PFSK-1 (cell line): Measurements from ENCODE around the gene GNAO1.

ENCODE experiments used
- FOXP2 ChIP-seq: optimal IDR thresholded peaks from 2 replicates; pipeline ENCODE3; 2011; ENCODE audit warnings: borderline replicate concordance, control low read depth, inconsistent platforms; ENCODE audit not compliant: insufficient read depth; ENCODE audit errors: extremely low read length, extremely low read depth
- POLR2AphosphoS5 ChIP-seq: IDR thresholded peaks from 2 replicates; pipeline ENCODE4 v1.6.1; 2012; ENCODE audit warnings: low read depth, mild to moderate bottlenecking, control low read depth, low read length, moderate library complexity
- SIN3A ChIP-seq: IDR thresholded peaks from 2 replicates; pipeline ENCODE4 v1.6.1; 2012; ENCODE audit warnings: mild to moderate bottlenecking, low read length, moderate library complexity, borderline replicate concordance; ENCODE audit not compliant: insufficient read depth
- TAF1 ChIP-seq: IDR thresholded peaks from 2 replicates; pipeline ENCODE4 v1.6.1; 2012; ENCODE audit warnings: low read length, control low read depth, borderline replicate concordance; ENCODE audit not compliant: insufficient read depth
- TF ChIP-seq, protein P1 (sequence below), 2 experiments: IDR thresholded peaks; 2 replicates each; pipeline versions ENCODE4 v1.6.1 to v1.8.0; 2011 to 2012; ENCODE audit warnings: low read depth in 2 of 2, low read length in 2 of 2, control low read depth in 1 of 2, inconsistent platforms in 1 of 2, mild to moderate bottlenecking in 1 of 2, moderate library complexity in 1 of 2; ENCODE audit not compliant: insufficient read depth in 1 of 2

GNAO1 gene

DNA sequence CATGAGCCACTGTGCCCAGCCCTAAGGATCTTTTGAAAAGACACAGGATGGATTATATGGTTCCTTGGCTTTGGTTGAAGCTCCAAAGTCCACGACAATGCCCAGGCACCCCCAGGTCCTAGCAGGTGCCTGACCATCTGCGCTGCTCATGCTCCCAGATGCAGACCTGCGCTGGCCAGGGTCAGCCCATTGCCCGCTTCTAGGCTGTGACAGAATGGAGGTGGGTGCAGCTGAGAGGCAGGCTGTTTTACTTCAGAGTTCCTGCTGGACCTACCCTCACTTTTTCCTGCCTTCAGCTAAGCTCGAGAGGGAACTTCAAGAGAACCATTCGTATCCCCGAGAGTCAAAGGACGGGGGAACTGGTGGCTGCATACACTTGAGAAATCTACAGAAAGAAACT, 173.6 kb downstream of the GNAO1 start:
- TF ChIP-seq, protein P1, sequence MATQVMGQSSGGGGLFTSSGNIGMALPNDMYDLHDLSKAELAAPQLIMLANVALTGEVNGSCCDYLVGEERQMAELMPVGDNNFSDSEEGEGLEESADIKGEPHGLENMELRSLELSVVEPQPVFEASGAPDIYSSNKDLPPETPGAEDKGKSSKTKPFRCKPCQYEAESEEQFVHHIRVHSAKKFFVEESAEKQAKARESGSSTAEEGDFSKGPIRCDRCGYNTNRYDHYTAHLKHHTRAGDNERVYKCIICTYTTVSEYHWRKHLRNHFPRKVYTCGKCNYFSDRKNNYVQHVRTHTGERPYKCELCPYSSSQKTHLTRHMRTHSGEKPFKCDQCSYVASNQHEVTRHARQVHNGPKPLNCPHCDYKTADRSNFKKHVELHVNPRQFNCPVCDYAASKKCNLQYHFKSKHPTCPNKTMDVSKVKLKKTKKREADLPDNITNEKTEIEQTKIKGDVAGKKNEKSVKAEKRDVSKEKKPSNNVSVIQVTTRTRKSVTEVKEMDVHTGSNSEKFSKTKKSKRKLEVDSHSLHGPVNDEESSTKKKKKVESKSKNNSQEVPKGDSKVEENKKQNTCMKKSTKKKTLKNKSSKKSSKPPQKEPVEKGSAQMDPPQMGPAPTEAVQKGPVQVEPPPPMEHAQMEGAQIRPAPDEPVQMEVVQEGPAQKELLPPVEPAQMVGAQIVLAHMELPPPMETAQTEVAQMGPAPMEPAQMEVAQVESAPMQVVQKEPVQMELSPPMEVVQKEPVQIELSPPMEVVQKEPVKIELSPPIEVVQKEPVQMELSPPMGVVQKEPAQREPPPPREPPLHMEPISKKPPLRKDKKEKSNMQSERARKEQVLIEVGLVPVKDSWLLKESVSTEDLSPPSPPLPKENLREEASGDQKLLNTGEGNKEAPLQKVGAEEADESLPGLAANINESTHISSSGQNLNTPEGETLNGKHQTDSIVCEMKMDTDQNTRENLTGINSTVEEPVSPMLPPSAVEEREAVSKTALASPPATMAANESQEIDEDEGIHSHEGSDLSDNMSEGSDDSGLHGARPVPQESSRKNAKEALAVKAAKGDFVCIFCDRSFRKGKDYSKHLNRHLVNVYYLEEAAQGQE (IDR thresholded peaks at IDR 0.05; ENCODE audit: insufficient read depth in 1 of 2, low read depth in 2 of 2, low read length in 2 of 2) = no peak
- no peak for TF ChIP-seq TAF1
- no peak for TF ChIP-seq POLR2AphosphoS5

DNA sequence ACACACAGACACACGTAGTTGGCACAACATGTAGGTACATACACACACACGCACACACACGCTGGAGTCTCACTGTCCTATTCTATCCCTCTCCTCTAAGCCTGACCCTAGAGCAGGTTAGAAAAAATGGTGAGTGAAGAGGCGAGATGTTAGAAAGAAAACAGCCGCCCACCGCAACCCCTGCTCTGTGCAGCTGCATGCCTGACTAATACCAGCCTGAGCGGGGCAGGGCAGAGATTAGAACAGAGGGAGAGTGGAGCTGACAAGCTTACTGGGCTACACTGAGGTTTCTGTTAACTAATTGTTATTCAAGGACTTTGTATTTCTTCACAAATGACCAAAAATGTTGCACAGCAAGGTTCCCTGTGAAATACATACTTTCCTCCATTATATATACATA, 174.3 kb downstream of the GNAO1 start:
- TF ChIP-seq SIN3A = no peak

DNA sequence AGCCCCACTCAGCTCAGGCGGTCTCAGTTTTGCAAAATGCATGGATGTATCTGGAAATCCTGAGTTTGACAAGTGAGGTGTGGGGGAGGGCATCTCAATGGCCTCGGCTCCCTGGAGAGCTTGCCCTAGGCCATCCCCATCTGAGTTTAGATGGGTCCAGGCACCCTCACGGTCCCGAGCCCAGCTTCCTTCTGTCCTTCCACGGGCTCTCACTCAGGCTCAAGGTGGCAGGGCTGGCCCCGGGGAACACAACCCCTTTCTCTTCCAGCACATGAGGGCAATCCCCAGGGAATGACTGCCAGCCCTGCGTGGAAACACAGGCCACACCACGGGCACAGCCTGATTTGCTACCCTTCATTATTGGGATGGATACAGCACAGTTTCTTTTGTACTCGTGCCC, 175.7 kb downstream of the GNAO1 start:
- TF ChIP-seq, protein P1 (IDR thresholded peaks at IDR 0.05; ENCODE audit: insufficient read depth in 1 of 2, low read depth in 2 of 2, low read length in 2 of 2) = no peak
- no peak for TF ChIP-seq FOXP2
- TF ChIP-seq SIN3A = no peak
- TF ChIP-seq TAF1 = no peak
- TF ChIP-seq POLR2AphosphoS5 = no peak

DNA sequence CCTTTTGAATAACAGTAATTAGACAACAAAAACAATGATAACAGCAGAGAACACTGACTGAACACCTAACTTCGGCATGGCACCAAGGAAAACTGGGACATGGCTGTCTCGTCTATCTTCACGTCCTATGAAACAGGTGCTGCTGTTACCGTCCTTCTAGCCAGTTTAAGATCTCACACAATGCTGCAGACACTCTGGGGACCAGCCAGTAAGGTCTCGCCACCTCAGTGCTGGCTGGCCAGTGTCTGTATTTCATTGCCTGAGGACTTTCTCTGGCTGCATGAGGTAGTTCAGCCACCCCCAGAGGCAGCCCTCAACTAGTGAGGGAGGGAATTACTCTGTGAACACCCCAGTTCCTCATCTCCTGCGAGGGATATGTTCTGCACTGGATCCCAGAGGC, 176.5 kb downstream of the GNAO1 start:
- TF ChIP-seq TAF1 (no peak), FOXP2 (no peak)

DNA sequence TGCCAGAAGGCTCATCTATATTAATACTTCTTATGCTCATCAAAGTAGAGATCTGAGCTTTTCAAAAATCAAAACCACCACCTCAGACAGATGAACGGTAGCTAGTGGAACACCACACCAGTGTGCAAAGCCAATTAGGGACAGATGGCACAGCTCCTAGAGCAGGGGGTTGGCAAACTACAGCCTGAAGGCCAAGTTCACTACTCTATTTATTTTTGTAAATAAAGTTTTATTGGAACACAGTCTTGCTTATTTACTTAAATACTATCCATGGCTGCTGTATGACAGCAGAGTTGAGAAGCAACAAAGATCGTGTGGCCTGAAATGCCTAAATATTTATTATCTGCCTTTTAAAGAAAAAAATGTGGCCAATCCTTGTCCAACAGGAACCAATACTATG, 177.3 kb downstream of the GNAO1 start:
- no peak for TF ChIP-seq TAF1
- TF ChIP-seq POLR2AphosphoS5 = no peak
- TF ChIP-seq, protein P1 (IDR thresholded peaks at IDR 0.05; ENCODE audit: insufficient read depth in 1 of 2, low read depth in 2 of 2, low read length in 2 of 2) = no peak
- TF ChIP-seq SIN3A = no peak
- TF ChIP-seq FOXP2 = no peak

DNA sequence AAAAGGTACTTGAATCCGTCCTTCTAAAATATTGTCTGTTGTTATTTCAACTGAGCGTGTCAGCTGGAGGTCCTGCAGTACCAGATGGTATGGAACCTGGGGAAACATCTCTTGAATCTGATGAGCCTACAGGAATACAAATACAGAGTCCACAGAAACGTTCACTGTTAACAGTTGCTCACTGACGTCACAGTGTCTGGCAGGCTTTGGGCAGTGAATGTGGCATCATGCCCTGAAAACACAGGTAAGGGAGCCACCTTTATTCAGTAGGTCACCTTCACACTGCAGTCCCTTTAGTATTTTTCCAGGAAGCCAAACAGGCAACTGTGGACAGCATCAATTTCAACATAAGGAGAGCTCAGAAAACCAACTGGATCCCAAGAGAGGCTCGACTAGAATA, 177.9 kb downstream of the GNAO1 start:
- TF ChIP-seq SIN3A = no peak
- TF ChIP-seq FOXP2 = no peak
- TF ChIP-seq POLR2AphosphoS5 = no peak
- TF ChIP-seq TAF1 = no peak

DNA sequence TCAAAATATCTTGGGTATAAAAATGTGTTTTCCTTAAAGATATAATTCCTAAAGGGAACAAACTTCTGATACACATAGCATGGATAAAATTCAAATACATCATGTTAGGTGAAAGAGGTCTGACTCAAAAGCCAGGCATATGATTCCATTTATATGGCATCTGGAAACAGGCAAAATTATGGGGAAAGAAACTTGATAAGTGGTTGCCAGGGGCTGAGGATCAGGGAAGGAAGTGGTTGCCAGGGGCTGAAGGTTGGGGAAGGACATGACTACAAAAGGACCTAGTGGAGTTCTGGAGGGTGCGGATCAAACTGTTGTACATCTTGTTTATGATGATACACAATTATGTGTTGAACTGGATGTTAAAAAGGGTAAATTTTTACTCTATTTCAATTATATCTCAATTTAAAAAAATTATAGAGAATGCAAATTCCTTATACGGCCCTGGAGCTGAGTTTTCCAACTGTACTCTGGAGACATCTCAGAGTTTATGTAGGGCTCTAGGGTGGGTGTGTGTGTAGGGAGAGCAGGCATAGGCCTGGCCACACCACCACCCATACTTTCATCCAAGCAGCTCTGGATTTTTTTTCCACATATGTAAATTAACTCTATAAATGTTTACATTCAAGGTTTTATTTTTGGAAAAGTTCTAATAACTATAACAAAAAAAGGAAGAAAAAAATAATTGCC, 179.0 kb downstream of the GNAO1 start:
- TF ChIP-seq FOXP2 (no peak), POLR2AphosphoS5 (no peak), TAF1 (no peak), SIN3A (no peak)
- TF ChIP-seq, protein P1 (IDR thresholded peaks at IDR 0.05; ENCODE audit: insufficient read depth in 1 of 2, low read depth in 2 of 2, low read length in 2 of 2) = no peak
